ENCODE data around the gene GABRB2.
A peak's percentile ranks its signal among the peaks of the same experiment; 100 is the strongest.
"Not testable (repeated sequence)": the region's sequence is repeated elsewhere in the genome, so short reads cannot be mapped to it uniquely, and the experiment has no call there.

The GABRB2 gene

DNA sequence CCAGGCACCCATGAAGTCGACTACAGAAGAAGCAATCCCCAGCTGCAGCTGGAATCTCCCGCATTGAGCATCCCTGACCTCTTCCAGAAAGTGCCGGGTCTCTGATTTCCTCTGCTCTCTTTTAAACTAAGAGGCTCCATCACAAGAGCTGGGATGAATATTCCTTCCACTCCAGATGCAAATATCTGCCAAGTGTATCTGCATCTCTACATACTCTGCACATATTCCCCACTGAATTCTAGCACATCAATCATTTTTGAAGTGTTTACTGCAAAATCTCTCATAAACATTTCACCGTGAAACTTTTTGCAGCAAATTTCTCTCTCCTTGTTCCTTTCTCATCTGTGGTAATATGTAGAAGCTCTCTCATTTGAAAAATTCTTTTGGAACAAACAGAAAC, 161.5 kb downstream of the GABRB2 start:
- no peak for DNase-seq

DNA sequence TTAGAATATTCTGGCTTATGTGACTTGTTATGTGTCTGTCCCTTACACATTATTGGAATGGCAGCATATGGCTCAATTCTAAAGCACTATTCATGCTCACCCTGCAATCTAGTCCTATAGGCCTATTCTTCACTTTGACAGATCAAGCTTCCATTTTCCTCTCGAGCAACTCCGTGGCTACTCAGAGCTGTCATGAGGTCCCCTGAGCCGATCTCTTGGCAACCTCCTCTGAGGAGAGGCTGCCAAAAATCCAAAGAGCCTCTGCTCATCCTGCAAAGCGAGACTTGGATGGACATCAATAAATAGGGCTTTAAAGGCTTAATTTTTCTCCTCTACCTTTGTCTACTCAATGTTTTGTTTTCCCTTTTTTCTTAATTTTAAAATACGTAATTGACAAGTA, 163.8 kb downstream of the GABRB2 start:
- no peak for DNase-seq

DNA sequence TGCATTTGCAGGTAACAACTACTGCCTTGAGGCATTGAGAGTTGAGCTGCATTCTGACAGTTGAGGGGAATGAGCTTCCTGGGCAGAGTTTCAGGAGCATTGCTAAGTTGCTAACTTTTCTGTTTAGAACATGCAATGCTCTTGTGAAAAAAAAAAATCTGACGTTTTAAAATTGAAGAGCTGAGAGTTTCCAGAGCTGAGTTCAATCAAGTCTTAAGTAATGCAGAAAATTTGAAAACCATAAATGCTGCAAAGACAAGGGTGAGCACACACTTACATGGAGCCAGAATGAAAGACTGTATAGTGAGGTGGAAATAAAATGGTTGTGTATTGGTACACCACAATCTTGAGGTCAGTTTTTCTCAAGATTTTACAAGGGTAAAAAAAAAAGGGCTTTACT, 166.0 kb downstream of the GABRB2 start:
- DNase-seq = no peak

DNA sequence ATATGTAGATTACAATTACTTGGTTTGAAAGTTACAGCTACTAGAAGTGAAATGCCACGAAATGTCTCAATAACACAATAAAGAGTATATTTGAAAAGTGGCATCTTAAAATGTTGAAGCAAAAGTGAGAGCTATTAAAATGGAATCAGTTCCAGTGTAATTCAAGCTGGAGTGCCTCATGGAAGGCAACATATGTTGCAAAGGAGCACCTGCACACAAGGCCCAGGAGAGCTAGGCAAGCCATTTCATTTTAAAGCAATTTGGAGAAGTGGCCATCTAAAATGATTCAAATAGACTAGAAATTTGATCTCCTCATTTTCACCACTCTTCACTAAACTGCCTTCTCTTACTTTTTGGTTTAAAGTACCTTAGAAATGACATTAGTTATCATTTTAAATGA, 167.8 kb downstream of the GABRB2 start:
- peak; percentile 5 for DNase-seq

DNA sequence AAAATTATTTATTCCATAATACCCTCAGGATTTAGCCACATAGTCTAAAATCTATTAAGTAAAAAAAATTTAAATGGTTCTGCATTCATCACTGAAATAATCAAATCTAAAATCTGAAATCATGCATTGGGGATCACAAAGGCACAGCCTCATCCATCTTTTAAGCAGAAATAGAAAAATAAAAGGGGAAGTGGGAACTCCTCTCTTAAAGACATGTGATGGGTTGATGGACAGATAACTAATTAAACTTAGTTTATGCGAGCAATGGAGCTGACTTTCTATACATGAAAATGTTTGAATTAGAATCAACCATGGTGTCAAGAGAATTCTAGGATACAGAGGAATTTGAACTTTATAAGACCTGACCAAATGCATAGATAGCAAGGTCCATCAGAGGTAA, 170.5 kb downstream of the GABRB2 start:
- DNase-seq = no peak

DNA sequence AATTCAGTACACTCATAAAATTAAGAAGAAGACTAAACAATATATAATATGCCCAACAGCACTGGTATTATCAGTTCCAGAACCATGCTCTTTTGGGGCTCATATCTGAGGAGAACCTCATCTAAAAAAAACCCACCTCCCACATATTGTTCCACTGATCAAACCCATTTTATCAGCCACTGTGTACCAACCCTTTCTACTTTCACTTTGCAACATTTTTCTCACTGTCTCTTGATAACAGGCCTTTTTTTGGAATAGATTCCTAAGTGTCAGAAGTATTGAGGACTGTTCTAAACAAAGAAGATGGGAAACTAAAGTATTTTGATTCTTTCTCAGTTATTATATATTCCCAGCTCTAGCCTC, 173.2 kb downstream of the GABRB2 start:
- no peak for DNase-seq

DNA sequence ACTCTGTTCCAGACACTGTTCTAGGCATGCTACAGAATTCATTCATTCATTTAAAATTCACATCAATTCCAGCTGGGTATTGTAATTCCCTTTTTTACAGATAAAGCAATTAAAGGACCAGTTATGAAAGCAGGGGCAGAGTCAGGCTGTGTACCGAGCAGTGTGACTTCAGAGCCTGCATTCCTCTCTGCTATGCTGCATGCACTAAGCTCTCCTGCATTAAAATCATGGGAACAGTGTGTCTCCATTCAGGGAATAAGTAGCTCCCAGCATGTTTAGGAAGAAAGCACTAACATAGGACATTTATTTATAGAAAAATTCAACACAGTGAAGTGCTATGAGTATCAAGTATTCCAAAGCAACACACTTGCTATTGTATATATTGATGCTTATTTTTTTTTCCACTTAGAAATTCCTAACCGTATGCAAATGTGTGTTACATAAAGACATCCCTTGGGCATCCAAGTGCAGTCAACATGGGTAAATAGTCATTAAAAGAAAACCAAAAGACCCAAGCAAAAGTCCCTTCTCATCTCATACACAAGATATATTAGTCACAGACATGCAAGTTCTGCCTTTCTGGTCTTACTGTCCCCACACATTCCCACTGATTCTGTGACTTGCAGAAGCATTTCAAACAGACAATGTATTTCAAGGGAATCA, 173.7 kb downstream of the GABRB2 start:
- no peak for DNase-seq

DNA sequence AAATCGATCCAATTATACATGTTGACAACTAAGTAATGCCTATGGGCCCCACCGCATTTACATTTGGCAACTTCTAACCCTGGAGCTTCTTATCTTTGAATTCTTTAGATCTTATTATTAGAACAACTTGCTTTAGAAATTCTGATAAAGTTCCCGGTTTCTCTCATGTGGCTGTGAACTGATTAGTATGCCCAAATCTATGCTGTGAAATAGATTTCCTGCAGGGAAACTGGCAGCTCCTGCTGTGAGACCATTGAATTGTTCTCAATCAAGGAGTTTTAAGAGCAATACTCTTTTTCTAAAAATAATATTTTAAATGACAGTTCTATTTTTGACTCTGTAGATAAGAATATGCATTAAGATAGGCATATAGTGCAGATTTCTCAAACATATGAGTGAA, 177.5 kb downstream of the GABRB2 start:
- no peak for DNase-seq

DNA sequence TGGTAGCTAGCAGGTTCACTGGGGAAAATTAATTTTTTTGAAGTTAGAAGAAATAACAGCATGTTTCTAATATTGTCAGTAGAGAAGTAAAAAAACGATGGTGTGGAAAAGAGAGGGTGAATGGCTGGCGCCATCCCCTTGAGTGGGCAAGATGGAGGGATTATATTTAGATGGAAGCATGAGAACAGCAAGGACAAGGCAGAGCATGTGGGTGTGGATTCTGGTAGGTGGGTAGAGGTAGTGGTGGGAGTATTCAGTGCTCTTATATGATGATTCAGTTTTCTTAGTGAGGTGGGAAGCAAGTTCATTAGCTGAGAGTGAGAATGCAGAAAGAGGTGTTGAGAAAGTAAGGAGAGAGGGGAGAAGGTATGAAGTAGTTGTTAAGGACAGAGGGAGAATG, 188.1 kb downstream of the GABRB2 start:
- no peak for DNase-seq

DNA sequence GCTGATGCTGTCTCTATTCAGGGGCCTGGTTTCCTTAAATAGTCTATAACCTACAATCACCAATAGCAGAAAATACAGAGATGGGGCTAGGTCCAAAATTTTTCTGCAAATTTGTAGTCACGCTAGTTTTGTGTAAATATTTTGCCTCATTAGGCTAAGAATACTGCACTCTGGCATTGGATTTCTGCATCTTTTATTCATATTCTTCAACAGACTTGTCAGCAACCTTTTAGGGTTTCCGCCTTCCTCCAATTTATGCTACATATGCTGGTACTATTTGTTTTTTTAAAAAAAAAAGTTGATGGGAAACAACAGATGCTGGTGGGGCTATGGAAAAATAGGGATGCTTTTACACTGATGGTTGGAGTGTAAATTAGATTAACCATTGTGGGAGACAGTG, 202.3 kb downstream of the GABRB2 start:
- DNase-seq = no peak

DNA sequence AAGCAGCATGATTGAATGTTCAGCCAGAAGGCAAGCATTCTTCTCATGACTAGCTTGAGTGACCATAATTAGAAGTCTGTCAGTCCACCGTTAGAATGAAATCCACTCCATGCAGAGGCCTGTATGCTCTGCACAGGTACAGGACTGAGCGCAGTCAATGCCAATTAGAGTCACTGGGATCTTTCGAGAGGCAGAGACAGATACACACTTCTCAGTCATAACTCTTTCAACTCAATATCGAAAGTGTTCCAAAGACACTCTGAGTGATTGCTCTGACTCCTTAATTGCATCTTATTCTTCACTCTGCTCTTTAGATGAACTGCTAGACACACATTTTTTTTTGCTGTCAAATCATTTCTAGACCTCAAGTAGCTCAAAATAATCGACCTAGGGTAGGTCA, 203.6 kb downstream of the GABRB2 start:
- DNase-seq = no peak

DNA sequence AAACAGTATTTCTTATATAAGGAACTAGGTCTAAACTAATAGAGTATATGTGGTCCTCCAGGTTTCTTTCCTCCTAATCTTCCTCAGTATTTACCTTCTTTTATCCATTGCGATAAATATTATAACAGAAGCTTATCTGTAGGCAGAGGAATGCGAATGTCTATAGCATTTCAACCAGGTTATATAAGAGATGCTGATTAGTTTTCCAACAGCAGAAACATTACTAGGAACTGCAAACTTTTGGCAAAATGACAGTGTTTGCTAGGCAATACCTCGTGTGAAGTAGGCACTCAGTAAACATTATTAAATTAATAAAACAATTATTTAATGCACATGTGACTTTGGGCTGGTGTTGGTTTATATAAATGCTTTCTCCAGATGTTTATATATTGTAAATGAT, 206.5 kb downstream of the GABRB2 start:
- DNase-seq = no peak

DNA sequence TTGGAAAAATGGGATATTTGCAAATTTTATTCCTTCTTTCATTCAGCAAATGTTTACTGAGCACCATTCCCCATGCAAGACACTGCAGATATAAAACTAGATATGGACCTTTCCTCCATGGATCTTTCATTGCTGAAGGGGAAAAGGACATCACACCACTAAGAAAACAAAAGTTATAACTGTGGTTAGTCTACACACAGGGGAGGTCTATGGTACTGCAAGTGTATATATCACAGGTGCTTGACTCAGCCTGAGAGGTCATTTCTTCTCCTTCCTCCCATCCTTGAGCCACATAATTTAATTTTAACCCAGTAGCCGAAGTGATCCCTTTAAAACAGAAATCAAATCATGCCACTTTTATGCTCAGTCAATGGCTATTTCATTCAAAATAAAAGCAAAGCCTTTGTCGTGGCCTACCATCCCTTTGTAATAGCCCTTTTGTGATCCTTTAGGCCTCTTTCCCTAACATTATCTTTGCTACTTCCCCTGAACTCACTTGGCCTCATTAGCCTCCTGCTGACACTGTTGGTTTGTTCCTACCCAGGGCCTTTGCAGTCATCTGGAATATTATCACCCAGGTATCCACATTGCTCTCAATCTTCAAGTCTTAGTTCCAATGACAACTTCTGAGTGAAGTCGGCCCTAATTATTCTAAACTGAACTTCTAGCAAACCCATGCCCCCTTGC, 213.2 kb downstream of the GABRB2 start:
- DNase-seq = no peak

DNA sequence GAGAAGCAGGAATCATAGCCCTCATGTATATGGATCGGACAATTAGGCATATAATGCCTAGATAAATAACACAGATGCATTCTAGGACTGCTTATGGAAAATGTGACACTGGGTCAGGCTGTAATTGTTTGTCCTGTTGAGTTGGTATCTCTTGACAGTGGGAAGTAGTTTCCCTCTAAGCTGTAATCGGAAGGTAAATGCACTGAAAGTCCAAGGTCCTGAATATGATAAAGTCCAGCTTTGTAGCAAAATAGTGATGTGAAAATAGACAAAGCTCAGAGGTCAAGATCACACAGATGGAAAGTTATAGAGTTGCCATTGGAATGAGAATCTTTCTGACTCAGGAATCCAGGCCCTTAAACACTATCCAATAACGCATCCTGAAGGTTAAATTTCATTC, 214.2 kb downstream of the GABRB2 start:
- no peak for DNase-seq

DNA sequence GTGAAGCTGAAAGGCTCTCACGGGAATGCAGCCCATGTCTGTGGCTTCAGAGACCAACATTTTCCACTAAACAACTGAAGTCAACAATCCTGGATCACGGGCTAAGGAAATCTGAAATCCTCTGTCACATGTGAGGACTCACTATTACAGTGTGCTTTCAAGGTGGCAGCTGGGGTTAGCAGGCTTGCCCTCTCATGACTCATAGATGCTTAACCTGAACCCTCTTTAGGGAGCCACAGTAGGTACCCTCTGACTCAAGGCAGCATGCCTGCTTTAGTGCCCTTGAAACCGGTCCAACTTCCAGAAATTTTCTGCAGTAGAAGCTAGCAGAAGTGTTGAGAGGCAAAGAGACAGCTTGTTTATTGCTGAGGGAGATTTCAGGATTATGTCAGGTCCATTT, 232.5 kb downstream of the GABRB2 start:
- DNase-seq = no peak

DNA sequence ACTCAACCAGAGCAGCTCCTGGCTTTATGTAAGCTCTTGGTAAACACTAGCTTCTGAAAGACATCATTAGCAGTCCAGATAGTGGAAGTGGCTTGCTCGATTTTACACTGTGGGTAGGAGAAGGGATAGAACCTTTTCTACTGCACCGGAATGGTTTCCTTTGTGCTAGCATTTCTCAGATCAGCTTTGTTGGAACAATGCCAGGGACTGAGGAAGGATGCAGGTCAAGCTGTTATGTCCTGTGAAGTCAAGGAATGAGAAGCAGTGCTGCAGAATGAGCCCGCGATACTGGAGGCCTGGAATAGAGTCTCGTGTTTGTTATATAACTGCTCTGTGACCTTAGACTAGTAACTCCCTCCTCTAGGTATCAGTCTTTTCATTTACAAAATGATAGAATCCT, 233.6 kb downstream of the GABRB2 start:
- no peak for DNase-seq

DNA sequence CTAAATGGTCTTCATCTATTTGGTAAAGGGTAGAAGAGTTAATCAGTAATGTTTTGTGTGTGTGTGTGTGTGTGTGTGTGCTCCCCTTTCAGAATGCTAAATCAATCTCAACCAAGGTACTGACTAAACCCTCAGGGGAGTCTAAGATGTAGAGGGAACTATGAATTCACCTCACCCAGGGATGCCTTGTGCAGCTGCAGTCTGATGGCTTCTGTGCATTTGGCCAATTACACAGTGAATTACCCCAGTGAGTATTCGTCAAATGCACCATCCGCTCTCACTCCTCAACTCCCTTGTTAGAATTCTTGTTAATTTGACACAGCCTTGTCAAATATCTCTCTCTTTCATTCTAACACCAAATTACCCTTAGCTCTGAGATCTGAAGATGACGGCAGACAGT, 234.6 kb downstream of the GABRB2 start:
- DNase-seq = no peak

DNA sequence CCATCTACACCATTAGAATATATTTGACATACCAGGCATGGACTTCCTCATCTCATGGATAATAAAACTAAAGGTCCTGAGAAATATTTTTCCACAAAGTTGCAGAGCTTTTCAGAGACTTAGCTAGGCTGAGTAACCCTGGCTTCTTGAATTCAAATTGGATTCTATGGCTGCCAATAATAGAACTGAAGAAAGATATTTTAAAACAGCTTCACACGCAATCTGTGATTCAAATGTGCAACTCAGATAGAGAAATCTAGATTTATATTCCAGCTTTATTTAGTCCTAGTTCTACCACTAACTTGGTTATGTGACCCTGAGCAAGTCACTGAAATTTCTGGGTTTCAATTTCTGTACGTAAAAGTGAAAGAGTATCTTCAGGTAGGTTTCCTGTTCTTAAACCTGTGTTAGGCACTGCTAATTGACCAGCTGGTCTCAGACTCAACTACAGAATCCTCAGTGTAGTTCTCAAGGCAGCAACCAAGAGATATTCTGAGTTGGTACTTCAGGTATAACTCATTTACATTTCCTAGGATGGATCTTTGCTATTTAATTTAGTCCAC, 235.3 kb downstream of the GABRB2 start:
- no peak for DNase-seq

DNA sequence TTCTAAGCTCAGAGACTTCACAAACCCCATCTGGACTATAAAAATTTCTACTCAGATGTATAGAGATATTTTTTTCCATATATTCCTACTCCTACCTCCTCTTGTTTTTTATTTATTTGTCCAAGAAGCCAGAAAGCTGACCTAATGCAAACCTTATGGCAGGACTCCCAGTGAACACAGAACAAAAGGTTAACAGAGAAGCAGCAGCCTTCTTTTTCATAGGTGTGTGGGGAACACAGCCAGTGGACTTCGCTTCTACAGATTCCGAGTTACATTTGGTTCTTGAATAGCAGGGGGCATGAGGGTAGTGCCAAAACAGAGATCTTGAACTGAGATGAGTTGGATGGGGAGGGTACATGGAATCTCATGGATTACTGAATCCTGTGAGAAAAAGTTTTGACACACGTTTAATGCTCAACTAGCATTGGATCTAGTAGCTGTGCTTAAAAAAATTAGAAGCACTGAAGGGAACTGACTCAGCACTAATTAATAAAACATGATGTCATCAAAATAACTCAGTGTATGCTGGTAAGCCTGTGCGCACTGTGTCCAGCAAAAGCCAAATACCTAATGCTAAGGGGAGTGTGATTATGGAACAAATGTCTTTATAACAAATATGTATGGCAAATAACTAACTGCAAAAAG, 240.1 kb downstream of the GABRB2 start:
- DNase-seq = no peak

DNA sequence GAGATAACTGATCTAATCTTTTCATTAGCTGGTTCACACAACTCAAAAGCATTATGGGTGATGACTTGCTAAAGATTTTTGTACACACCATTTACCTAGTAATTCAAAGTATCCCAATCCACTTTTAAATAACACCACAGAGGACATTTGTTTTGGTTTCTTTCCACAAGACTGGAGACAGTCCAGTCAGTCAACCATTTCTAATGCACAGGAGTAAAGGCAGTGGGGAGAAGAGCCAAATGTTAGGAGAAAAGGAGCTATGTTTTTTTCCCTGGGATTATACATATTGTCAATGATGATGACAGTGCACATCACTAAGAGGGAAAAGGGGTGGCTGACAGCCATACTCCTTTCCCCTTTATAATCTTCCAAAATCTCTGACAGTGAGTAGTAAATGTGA, 240.9 kb downstream of the GABRB2 start:
- DNase-seq = no peak

DNA sequence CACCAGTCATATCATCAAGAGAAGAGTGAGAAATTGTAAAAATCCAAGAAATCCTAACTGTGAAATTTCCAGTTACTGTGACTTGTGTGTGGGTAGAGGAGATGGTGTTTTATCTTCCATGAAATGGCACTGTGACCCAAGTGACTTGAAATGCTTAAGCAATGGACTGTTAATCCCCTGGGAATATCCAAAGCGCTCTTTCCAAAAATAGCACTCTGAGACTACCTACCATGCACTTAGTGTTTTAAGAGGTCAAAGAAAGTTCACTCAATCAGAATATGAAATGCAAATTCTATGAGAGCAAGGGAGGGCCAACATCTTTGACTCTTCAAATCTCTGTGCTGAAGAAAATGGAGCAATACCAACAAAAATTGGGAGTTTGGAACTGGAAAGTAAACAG, 244.0 kb downstream of the GABRB2 start:
- no peak for DNase-seq

DNA sequence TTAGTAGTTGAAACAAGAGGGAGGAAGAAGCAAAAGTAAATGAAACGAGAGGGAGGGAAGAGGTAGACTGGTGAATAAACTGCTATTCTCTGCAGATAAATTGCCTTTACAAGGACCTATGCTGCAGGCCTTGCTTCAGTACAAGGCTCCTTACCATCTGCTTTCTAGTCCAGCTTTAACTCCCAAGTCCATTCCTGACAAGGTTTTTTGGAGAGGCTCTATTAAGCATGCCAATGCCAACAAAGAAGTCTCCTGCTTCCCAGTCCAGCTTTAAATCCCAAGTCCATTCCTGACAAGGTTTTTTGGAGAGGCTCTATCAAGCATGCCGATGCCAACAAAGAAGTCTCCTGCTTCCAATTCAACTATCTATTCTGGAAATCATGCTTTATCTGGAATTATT, 244.9 kb downstream of the GABRB2 start:
- no peak for DNase-seq

DNA sequence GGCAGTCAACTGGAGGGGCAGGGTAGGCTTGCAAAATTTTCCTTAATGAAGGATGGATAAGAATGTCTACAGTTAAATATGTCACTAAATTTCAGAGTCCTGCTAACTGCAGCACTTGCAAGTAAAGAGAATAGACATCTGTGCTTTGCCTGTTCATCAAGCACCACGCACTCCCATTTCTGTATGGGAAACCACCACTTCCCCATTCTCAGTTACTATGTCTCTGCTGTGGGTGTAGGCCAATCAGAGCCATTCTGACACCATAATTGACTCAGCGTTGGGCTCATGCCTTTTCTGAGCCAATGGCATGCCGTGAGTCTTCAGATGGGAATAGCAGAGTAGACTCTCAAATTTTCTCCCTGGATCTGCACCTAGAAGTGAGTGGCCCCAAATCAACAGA, 247.5 kb downstream of the GABRB2 start:
- DNase-seq = no peak

DNA sequence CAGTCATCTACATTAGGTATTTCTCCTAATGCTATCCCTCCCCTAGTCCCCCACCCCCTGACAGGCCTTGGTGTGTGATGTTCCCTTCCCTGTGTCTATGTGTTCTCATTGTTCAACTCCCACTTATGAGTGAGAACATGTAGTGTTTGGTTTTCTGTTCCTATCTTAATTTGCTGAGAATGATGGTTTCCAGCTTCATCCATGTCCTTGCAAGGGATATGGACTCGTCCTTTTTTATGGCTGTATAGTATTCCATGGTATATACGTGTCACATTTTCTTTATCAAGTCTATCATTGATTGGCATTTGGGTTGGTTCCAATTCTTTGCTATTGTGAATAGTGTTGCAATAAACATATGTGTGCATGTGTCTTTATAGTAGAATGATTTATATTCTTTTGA, 249.1 kb downstream of the GABRB2 start:
- DNase-seq = not testable (repeated sequence)

Data from NCI-H1092 (cell line).